Activated T-helper 1 cell treated with anti-CD3 and anti-CD28 coated beads, Interleukin-2, amount 50 U/mL, for 16 hours (primary cell): ENCODE measurements around the gene PLCH2.

Source experiments
- DNase-seq, 2 donors: peaks; one replicate each; pipeline ENCODE4 v3.0.0-alpha.2; 2020; ENCODE audit warnings: low read depth in 1 of 2, low spot score in 1 of 2

PLCH2 gene

GRCh38 chr1:2477791-2478499 is 1.9 kb downstream of the PLCH2 start:
- DNase-seq: no peak

GRCh38 chr1:2479186-2479585 is 3.1 kb downstream of the PLCH2 start:
- DNase-seq: no peak

- DNase-seq: no peak
These were observed 3.5 kb downstream of the PLCH2 start for GRCh38 chr1:2479618-2480017.

- no peak for DNase-seq
These were observed 4.3 kb downstream of the PLCH2 start for GRCh38 chr1:2480236-2480985.

- no peak for DNase-seq
These were observed 4.9 kb downstream of the PLCH2 start for GRCh38 chr1:2480986-2481364.

- DNase-seq: no peak
These were observed 5.8 kb downstream of the PLCH2 start for GRCh38 chr1:2481885-2482284.

GRCh38 chr1:2482588-2482987 is 6.5 kb downstream of the PLCH2 start:
- DNase-seq: no peak

GRCh38 chr1:2483026-2483425 is 6.9 kb downstream of the PLCH2 start:
- DNase-seq: no peak

GRCh38 chr1:2483970-2484369 is 7.9 kb downstream of the PLCH2 start:
- no peak for DNase-seq

GRCh38 chr1:2486041-2486440 is 10.0 kb downstream of the PLCH2 start:
- DNase-seq: no peak

- no peak for DNase-seq
These were observed 10.5 kb downstream of the PLCH2 start for GRCh38 chr1:2486558-2486957.

GRCh38 chr1:2488688-2489087 is 12.6 kb downstream of the PLCH2 start:
- DNase-seq: no peak

- no peak for DNase-seq
These were observed 13.5 kb downstream of the PLCH2 start for GRCh38 chr1:2489615-2490014.

GRCh38 chr1:2492091-2492490 is 16.0 kb downstream of the PLCH2 start:
- no peak for DNase-seq

- DNase-seq: no peak
These were observed 17.1 kb downstream of the PLCH2 start for GRCh38 chr1:2493218-2493617.

- no peak for DNase-seq
These were observed 17.7 kb downstream of the PLCH2 start for GRCh38 chr1:2493691-2494322.

- no peak for DNase-seq
These were observed 18.2 kb downstream of the PLCH2 start for GRCh38 chr1:2494323-2494693.

- no peak for DNase-seq
These were observed 18.9 kb downstream of the PLCH2 start for GRCh38 chr1:2495026-2495425.

GRCh38 chr1:2495546-2495945 is 19.5 kb downstream of the PLCH2 start:
- no peak for DNase-seq

GRCh38 chr1:2496087-2496622 is 20.1 kb downstream of the PLCH2 start:
- DNase-seq: no peak

GRCh38 chr1:2496746-2497145 is 20.7 kb downstream of the PLCH2 start:
- DNase-seq: no peak

GRCh38 chr1:2497891-2498290 is 21.8 kb downstream of the PLCH2 start:
- DNase-seq: no peak
